ENCODE results near the gene TANGO6.
A peak's percentile ranks its signal among the peaks of the same experiment; 100 is the strongest.
"Not testable (repeated sequence)": the region's sequence is repeated elsewhere in the genome, so short reads cannot be mapped to it uniquely, and the experiment has no call there.

TANGO6 gene

DNA sequence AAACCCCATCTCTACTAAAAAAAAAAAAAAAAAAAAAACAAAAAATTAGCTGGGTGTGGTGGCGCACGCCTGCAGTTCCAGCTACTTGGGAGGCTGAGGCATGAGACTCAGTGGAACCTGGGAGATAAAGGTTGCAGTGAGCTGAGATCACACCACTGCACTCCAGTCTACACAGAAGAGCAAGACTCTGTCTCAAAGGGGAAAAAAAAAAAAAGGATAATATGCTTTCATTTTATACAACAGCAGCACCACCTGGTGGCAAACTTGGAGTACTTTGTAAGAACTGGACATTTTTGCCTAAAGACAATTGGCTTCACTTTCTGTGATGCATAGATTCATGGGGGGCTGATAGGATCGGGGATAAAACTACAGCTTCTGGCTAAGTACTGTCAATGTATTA lies 280.6 kb downstream of the TANGO6 start:
- peak; percentile 76 for DNase-seq

DNA sequence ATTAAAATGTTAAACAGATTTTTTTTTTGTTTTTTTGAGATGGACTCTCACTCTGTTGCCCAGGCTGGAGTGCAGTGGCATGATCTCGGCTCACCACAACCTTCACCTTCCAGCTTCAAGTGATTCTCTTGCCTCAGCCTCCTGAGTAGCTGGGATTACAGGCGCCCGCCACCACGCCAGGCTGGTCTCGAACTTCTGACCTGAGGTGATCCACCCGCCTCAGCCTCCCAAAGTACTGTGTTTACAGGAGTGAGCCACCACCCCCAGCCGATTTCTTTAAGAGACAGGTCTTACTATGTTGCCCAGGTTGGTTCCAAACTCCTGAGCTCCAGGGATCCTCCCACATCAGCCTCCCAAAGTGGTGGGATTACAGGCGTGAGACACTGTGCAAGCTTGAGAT lies 281.1 kb downstream of the TANGO6 start:
- DNase-seq = not testable (repeated sequence)

DNA sequence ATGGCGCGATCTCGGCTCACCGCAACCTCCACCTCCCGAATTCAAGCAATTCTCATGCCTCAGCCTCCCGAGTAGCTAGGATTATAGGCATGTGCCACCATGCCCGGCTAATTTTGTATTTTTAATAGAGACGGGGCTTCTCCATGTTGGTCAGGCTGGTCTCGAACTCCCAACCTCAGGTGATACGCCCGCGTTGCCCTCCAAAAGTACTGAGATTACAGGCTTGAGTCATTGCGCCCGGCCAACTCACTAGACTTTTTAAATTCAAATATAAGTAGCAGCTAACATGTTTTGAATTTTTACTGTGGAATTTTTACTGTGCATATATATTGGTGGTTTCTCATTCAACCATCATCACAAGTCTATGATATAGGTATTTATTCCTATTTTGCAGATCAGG lies 281.6 kb downstream of the TANGO6 start:
- DNase-seq = not testable (repeated sequence)

DNA sequence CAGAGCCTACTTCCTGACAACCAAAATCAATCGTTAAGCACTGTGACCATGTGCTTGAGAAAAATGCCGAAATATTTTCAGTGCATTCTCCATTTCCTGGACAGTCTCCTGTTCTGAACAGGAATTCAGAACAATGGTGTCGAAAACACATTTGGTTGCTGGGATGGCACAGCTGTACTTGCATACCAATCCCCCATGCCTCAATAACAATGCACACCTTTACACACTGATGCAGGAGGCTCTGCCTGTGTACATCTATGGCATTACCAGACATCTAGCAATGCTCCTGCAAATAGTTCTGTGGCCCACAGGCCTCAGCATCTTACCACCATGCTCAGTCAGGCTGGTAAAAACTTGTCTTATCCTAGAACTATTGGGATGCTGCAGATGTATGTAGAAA lies 282.9 kb downstream of the TANGO6 start:
- no peak for DNase-seq

DNA sequence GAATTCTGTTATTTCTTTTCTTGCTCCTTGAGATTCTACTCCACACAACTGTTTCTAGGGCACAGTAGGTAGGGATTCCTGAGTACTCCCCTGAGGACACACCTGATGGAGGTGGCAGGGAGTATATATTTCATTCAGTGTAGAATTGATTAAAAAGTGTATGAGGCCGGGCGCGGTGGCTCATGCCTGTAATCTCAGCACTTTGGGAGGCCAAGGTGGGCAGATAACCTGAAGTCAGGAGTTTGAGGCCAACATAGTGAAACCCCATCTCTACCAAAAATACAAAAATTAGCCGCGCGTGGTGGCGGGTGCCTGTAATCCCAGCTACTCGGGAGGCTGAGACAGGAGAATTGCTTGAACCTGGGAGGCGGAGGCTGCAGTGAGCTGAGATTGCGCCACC lies 283.5 kb downstream of the TANGO6 start:
- DNase-seq = not testable (repeated sequence)

DNA sequence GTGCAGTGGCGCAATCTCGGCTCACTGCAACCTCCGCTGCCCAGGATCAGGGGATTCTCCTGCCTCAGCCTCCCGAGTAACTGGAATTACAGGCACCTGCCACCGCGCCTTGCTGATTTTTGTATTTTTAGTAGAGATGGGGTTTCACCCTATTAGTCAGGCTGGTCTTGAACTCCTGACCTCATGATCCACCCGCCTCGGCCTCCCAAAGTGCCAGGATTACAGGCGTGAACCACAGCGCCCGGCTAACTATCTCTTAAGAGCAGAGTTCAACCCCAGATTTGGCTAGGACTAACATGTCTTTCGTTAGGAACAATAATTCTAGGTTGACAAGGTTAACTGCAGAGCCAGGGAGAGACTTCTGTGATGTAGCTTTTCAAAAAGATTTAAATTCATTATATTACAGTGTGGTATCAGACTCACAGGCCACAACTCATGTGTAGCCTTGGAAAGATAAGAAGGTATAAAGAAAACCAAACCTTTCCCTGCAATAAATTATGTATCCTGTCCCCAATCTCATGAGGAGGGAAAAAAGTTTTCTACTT lies 284.7 kb downstream of the TANGO6 start:
- DNase-seq = no peak

DNA sequence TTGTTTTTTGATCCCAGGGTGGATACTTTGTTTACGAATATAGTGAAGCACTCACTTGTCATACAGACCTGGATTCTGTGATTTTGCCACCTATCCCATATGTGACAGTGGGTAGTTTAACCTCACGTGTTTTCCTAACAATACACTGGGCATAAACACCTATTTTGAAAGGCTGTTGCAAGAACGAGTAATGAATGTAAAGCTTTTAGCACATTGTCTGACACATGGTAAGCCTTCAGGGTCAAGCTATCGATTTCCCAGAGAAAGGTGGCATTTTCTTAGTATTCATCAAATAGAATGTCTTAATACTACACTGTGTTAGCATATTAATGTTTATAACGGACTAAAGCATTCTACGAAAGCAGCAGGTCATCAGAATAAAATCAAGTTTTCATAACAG lies 287.1 kb downstream of the TANGO6 start:
- DNase-seq = no peak

DNA sequence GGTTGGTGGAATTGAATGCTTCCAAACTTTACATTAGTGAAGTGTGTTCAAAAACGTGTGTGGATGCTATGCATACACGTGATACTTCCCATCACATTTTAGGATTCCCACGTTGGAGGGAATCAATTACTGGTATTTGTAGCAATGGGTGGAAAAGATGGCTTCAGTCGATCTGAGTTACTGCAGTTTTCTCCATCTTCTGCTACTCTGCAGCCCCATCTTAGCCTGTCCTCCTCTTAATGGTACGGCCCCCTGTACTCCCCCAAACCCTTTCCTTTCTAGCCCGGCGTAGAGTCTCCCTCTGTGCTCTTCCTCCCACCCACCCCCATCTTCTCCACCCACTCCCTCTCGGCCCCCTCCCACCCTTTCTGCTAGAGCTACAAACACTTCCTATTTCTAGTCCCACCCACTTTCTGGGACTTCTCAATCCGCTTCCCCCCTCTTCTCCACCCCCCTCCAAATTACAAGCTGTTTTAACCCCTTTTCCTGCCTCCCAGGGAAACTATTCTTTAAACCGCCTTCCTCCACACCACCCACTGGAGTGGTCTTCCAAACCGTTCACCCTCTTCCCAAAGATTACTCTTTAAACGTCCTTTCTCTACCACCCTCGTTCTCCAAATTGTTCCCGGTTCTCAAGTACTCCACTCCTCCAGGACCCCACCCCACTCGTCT lies 288.0 kb downstream of the TANGO6 start:
- peak; percentile 43 for DNase-seq

DNA sequence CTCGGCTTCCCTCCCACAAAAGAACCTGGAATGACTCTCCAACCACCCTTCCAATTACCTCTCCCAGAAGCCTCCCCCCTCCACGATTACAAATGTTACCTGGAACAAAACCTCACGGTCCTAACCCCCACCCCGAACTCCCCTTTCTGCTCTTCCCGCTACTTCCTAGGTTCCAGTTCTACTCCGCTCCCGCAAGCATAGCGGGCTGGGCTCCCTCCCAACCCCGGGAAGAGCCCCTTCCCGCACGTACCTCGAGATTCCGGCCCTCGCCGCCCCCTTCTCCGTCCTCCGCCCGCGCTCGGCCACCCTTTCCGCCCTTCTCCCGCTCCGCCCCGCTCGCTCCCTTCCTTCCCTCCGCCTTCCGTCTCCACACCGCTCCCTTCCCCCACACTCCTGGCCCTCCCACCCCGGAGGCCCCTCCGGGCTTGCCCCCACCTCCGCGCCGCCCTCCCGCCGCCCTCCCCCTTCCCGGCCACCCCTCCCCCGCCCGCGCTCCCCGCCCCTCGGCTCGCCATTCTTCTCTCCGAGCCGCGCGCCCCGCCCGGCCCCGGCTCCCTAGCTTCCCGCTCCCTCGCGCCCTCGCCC lies 288.6 kb downstream of the TANGO6 start:
- DNase-seq = peak; percentile 89

DNA sequence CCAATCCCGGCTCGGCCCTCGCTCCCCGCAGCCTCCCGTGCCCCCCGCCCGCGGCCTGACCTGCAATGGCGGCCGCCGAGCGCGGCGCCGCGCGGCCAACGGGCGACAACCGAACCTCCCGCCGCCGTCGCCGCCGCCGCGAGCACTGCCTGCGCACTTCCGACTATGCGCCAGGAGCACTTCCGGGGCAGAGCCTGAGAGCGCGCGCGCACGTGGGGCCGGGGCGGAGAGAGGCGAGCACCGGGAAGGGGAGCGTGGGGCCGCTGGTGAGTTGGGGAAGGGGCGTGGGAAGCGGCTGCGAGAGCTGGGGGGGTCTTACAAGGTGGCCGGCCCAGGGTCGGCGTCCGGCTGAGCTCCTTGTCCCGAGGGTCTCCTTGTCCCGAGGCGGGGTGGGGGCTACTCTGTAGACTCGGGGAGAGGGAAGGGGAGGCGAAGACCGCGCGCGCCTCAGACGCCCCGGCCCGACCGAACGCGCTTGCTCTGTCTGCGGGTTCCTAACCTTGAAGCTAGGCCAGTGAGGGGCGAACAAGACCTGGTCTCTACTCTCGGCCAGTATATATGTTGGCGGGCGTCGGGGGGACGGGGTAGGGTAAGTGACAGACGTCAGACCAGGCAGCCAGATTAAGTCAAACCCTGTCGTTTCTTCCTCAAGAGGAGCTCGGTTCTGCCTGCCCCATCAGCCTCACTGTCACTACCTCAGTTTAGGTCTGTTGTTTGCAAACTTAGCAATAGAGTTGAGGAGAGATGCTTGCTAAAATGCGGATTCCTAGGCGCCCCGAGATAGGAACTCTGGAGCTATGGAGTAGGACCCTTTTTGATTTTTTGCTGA lies 289.3 kb downstream of the TANGO6 start, which contains the start of the genes CHTF8 and UTP4:
CHTF8 (minus strand) TSS at position 165 of the 829 bp plus-strand sequence. CDS start 11,130 bp downstream, outside the sequence.
UTP4 (plus strand) TSS at position 226 of the 829 bp plus-strand sequence. CDS start 811 bp downstream, outside the sequence.
- DNase-seq = peak; percentile 84

DNA sequence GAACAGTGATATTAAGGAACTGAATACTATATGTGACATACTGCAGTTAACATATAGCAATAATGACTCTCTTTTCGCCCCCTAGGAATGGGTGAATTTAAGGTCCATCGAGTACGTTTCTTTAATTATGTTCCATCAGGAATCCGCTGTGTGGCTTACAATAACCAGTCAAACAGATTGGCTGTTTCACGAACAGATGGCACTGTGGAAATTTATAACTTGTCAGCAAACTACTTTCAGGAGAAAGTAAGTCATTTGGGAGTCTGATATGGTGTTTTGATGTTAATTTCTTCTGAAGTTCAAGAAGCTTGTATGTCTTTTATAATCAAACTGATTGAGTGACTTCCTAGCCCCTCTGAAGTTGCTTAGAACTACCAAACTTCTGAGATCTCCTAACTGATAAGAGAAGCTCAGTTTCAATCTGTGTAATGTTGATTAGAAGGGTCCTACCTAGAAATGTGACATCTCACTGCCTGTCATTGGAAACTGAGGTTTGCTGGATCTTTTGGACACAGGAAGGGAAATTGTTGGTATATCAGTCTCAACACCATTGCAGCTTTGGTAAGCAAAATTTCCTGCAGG lies 290.1 kb downstream of the TANGO6 start:
- no peak for DNase-seq
